Measurements from ENCODE around the gene TMOD1. TPM values are rescaled to one million over a fixed set of nuclear protein-coding genes. Genes with fewer than 3 reads are reported as not detected.

Gene TMOD1
- total and polyA plus RNA-seq, 2 of the 8 experiments (the other 6 are each of a cell fraction or from before 2014, with no cell fraction given), result 0.17 to 0.88 TPM

DNA sequence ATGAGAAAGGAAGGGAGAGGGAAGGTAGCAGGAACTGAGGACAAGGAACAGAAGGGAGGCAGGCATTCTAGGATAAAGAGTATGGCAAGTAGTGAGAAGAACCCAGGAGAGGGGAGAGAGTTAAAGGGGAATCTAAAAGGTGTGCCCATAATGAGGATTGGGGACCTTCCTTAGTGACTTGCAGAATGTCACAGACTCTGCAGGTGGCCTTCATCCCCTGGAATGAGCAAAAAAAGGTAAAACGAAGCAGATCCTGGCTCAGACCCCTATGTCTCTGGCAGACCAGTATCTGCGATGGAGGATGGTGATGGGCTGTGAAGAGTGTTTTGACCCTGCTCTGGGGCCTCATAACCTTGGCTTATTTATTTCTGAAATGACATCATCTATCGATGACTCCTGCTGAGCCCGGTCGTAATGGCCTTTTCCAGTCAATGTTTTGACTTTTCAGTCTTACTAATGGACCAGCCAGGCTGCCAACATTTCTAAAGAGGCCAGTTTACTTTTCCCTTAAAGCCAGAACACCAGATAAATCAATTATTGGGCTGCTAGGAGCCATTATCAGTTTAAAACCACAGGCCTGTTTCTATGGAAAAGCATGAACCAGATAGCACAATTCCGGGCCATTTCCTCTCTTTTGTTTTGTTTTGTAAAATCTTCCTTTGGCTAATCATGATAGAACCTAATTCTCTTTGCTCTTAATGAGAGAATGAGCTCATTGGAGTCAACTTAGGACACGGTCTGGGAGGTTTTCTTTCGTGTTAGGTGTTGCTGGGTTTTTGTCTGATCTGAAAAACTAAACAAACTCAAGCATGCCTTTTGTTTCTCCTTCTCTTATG, 3.1 kb downstream of the TMOD1 start:
- Histone ChIP-seq H2BK5ac (ENCODE audit: low read depth, low read length) (no peak overlapping the region), H2BK120ac (replicated peaks; ENCODE audit: low read depth, low read length) (no peak overlapping the region), H3K27me3 (replicated peaks in 1 of 4; ENCODE audit: control insufficient read depth in 3 of 4, extremely low read depth in 1 of 4, insufficient read depth in 3 of 4, low read length in 3 of 4) (peaks cover 34 to 52% (median 43%) of the 10 kb centered on the region in 4 experiments), H2AFZ (ENCODE audit: low read length) (no peak overlapping the region), H2BK15ac (ENCODE audit: low read length) (no peak overlapping the region), H3K4me3 (ENCODE audit: extremely low read depth in 1 of 4, insufficient read depth in 2 of 4, low read depth in 3 of 4, low read length in 4 of 4) (no peak overlapping the region), H3K23ac (ENCODE audit: insufficient read length) (no peak overlapping the region), H2BK12ac (ENCODE audit: low read depth, low read length) (no peak overlapping the region), H2BK20ac (ENCODE audit: low read length) (no peak overlapping the region), H3K9me3 (ENCODE audit: insufficient read depth in 2 of 2, low read depth in 1 of 2, low read length in 1 of 2) (no peaks in the 10 kb centered on the region), H3K9ac (replicated peaks in 1 of 4; ENCODE audit: extremely low read depth in 1 of 4, low read depth in 3 of 4, low read length in 3 of 4) (no peak overlapping the region), H3K14ac (ENCODE audit: insufficient read length) (no peak overlapping the region), H3K27ac (ENCODE audit: low read depth, low read length) (no peak overlapping the region), H4K91ac (replicated peaks; ENCODE audit: insufficient read length, low read length) (no peak overlapping the region), H3K23me2 (ENCODE audit: low read depth, low read length) (peaks cover 15% of the 10 kb centered on the region), H3K36me3 (ENCODE audit: control insufficient read depth in 2 of 4, insufficient read depth in 4 of 4, low read length in 3 of 4) (no peaks in the 10 kb centered on the region), H2AK5ac (ENCODE audit: low read depth, low read length) (no peak overlapping the region), H3K79me1 (ENCODE audit: low read depth, low read length) (no peaks in the 10 kb centered on the region), H3K79me2 (ENCODE audit: control insufficient read depth in 1 of 2, insufficient read depth in 2 of 2, low read length in 2 of 2) (no peaks in the 10 kb centered on the region), H3K56ac (replicated peaks; ENCODE audit: insufficient read length, low read depth, low read length) (no peak overlapping the region), H3K4ac (replicated peaks; ENCODE audit: insufficient read length, low read depth, low read length) (no peak overlapping the region), H4K8ac (ENCODE audit: extremely low read depth, insufficient read depth, low read length) (no peak overlapping the region), H3K4me2 (ENCODE audit: insufficient read depth in 1 of 2, low read depth in 2 of 2, low read length in 2 of 2) (no peak overlapping the region; a peak in 1 of 4 replicates), H4K20me1 (replicated peaks in 1 of 2; ENCODE audit: control insufficient read depth in 1 of 2, insufficient read depth in 2 of 2, low read length in 2 of 2) (no peaks in the 10 kb centered on the region), H3K18ac (ENCODE audit: extremely low read depth, low read length) (no peak overlapping the region), H4K5ac (ENCODE audit: insufficient read length, low read depth, low read length) (no peak overlapping the region), H3K4me1 (replicated peaks in 1 of 4; ENCODE audit: control insufficient read depth in 3 of 4, insufficient read depth in 4 of 4, low read length in 3 of 4) (peaks cover 0 to 6% (median 5%) of the 10 kb centered on the region in 4 experiments; a peak in 5 of 7 replicates)
- no peak for FAIRE-seq
- TF ChIP-seq, protein P1, sequence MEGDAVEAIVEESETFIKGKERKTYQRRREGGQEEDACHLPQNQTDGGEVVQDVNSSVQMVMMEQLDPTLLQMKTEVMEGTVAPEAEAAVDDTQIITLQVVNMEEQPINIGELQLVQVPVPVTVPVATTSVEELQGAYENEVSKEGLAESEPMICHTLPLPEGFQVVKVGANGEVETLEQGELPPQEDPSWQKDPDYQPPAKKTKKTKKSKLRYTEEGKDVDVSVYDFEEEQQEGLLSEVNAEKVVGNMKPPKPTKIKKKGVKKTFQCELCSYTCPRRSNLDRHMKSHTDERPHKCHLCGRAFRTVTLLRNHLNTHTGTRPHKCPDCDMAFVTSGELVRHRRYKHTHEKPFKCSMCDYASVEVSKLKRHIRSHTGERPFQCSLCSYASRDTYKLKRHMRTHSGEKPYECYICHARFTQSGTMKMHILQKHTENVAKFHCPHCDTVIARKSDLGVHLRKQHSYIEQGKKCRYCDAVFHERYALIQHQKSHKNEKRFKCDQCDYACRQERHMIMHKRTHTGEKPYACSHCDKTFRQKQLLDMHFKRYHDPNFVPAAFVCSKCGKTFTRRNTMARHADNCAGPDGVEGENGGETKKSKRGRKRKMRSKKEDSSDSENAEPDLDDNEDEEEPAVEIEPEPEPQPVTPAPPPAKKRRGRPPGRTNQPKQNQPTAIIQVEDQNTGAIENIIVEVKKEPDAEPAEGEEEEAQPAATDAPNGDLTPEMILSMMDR (IDR thresholded peaks at IDR 0.05; ENCODE audit: control extremely low read depth in 1 of 3, insufficient read depth in 1 of 3, low read depth in 1 of 3, low read length in 3 of 3), result no peak
- TF ChIP-seq SUZ12 (IDR thresholded peaks at IDR 0.05; ENCODE audit: low read length) (no peak), TCF12 (IDR thresholded peaks at IDR 0.05; ENCODE audit: low read depth, low read length) (no peak), KDM1A (IDR thresholded peaks at IDR 0.05; ENCODE audit: borderline replicate concordance, low read length) (no peak), POLR2A (IDR thresholded peaks at IDR 0.05; ENCODE audit: control extremely low read depth in 1 of 2, low read depth in 2 of 2, low read length in 2 of 2) (no peak), NANOG (IDR thresholded peaks at IDR 0.05; ENCODE audit: insufficient read depth, low read depth, low read length, poor library complexity, severe bottlenecking) (no peak), SRF (IDR thresholded peaks at IDR 0.05; ENCODE audit: low read depth, low read length) (no peak), GABPA (IDR thresholded peaks at IDR 0.05; ENCODE audit: borderline replicate concordance, insufficient read depth, low read length) (no peak)
- 91% methylated on average over 8 of the region's 8 CpGs; no CpG with 5 or more reads in 1 of the 2 experiments for WGBS, 2 experiments (ENCODE audit: extremely low coverage in 1 of 2, insufficient coverage in 1 of 2, insufficient read length in 1 of 2, insufficient replicate concordance in 2 of 2, low coverage in 1 of 2, low lambda C conversion rate in 2 of 2, missing lambda C conversion rate in 1 of 2)
- ChIA-PET CTCF (ENCODE audit: partially characterized antibody) (interaction anchor here (0.6 to 6.0 kb wide), 9 partner anchors 13 to 111 kb away, joined by 3 to 39 read pairs (median 7); no protein-coding TSS in a partner anchor), POLR2A (ENCODE audit: partially characterized antibody) (no interaction called here)
- peak in 1 of 2 experiments; percentile 29 for DNase-seq (ENCODE audit: low read depth in 1 of 2, low spot score in 2 of 2)

All from H1 (cell line).